Lower lobe of right lung (tissue), 2 donors: ENCODE measurements around the gene KRT7. TPM values are rescaled to one million over a fixed set of nuclear protein-coding genes. Genes with fewer than 3 reads are reported as not detected.
A peak's percentile ranks its signal among the peaks of the same experiment; 100 is the strongest.
"Not testable (repeated sequence)": the region's sequence is repeated elsewhere in the genome, so short reads cannot be mapped to it uniquely, and the experiment has no call there.

ENCODE experiments used
- ATAC-seq, 2 donors: fragments of 200-7000 bp; cut with Tn5 transposase; one replicate each; pipeline ENCODE4 v1.9.1; 2020 to 2022; ENCODE audit warnings: mild to moderate bottlenecking in 2 of 2, moderate library complexity in 2 of 2
- DNase-seq: peaks from one replicate; pipeline ENCODE4 v3.0.0-alpha.2; 2020
- H3K27ac ChIP-seq: fragments of 200-600 bp; one replicate; pipeline ENCODE4 v1.8.0; 2022
- H3K27me3 ChIP-seq: fragments of 200-600 bp; one replicate; pipeline ENCODE4 v1.8.0; 2022; ENCODE audit warnings: low read depth
- H3K36me3 ChIP-seq: fragments of 200-600 bp; one replicate; pipeline ENCODE4 v1.8.0; 2022; ENCODE audit warnings: mild to moderate bottlenecking
- H3K4me1 ChIP-seq: fragments of 200-600 bp; one replicate; pipeline ENCODE4 v1.8.0; 2022
- H3K4me3 ChIP-seq: fragments of 200-600 bp; one replicate; pipeline ENCODE4 v1.8.0; 2022; ENCODE audit warnings: mild to moderate bottlenecking
- H3K9me3 ChIP-seq: fragments of 200-600 bp; one replicate; pipeline ENCODE4 v1.8.0; 2022
- CTCF ChIP-seq: fragments of 200-600 bp; IDR thresholded peaks from one replicate; pipeline ENCODE4 v1.8.0; 2022; ENCODE audit warnings: antibody characterized with exemption, mild to moderate bottlenecking
- intact Hi-C: fragments of 100-400 bp; cut with DNase I; formaldehyde crosslinking; loops from one replicate; pipeline ENCODE4 v1.11.0; 2022
- total RNA-seq: library from RNA; stranded (reverse); fragmentation: NEBNext Ultra II Directional; extraction: Animal tissue kit (Norgen Biotek cat#: 25700); gene quantifications from one replicate; pipeline ENCODE4 v1.2.1, GENCODE V29; 2021
- donor health status: DM: no; HTN: yes; CAD: no; lungs with severe emphysema.

KRT7 gene
- total RNA-seq, 1 donor from 2014 or later: 257 TPM

GRCh38 chr12:52238916-52239646, 6.0 kb downstream of the KRT7 start:
- Histone ChIP-seq H3K4me1 (peaks cover 32% of the 10 kb centered on the region), H3K9me3 (no peaks in the 10 kb centered on the region), H3K36me3 (peaks cover 10% of the 10 kb centered on the region), H3K4me3 (no peak overlapping the region), H3K27me3 (peaks cover 2% of the 10 kb centered on the region), H3K27ac (peak overlapping the region; percentile 49)
- ATAC-seq (peak; percentile 4 to 6), DNase-seq (no peak)
- TF ChIP-seq CTCF: no peak
- intact Hi-C loops: no loop called here

- H3K27ac ChIP-seq: peak overlapping the region; percentile 49
- intact Hi-C loops: no loop called here
- no peak for ATAC-seq
Observed at GRCh38 chr12:52239767-52240166, 6.7 kb downstream of the KRT7 start.

GRCh38 chr12:52240247-52240646, 7.2 kb downstream of the KRT7 start:
- DNase-seq, H3K27ac ChIP-seq, intact Hi-C loops, H3K27me3 ChIP-seq, ATAC-seq, H3K9me3 ChIP-seq, H3K4me3 ChIP-seq: not testable (repeated sequence)
- Histone ChIP-seq H3K36me3 (peaks cover 10% of the 10 kb centered on the region), H3K4me1 (peaks cover 40% of the 10 kb centered on the region)

More at GRCh38 chr12:52239767-52240166, 6.7 kb downstream of the KRT7 start:
- H3K4me3 ChIP-seq: no peak overlapping the region
- peaks cover 39% of the 10 kb centered on the region for H3K4me1 ChIP-seq
- no peaks in the 10 kb centered on the region for H3K9me3 ChIP-seq
- no peaks in the 10 kb centered on the region for H3K27me3 ChIP-seq
- DNase-seq: no peak
- no peak for TF ChIP-seq CTCF
- peaks cover 10% of the 10 kb centered on the region for H3K36me3 ChIP-seq

- Histone ChIP-seq H3K4me1 (peaks cover 44% of the 10 kb centered on the region), H3K27me3 (no peaks in the 10 kb centered on the region), H3K4me3 (no peak overlapping the region), H3K27ac (no peak overlapping the region), H3K9me3 (no peaks in the 10 kb centered on the region), H3K36me3 (peaks cover 10% of the 10 kb centered on the region)
- TF ChIP-seq CTCF: no peak
- no peak for DNase-seq
- ATAC-seq: no peak
- intact Hi-C loops: no loop called here
Observed at GRCh38 chr12:52241205-52241842, 8.3 kb downstream of the KRT7 start.

- ATAC-seq (no peak), DNase-seq (no peak)
- H3K4me3 ChIP-seq: no peak overlapping the region
Observed at GRCh38 chr12:52242442-52243258, 9.6 kb downstream of the KRT7 start.

More at GRCh38 chr12:52242442-52243258, 9.6 kb downstream of the KRT7 start:
- Histone ChIP-seq H3K36me3 (peaks cover 10% of the 10 kb centered on the region), H3K27me3 (no peaks in the 10 kb centered on the region), H3K27ac (no peak overlapping the region), H3K4me1 (peaks cover 53% of the 10 kb centered on the region), H3K9me3 (no peaks in the 10 kb centered on the region)
- no peak for TF ChIP-seq CTCF
- intact Hi-C loops: no loop called here
